OCI-LY7 (cell line): ENCODE measurements around the gene SLC27A5. TPM values are rescaled to one million over a fixed set of nuclear protein-coding genes. Genes with fewer than 3 reads are reported as not detected.
A peak's percentile ranks its signal among the peaks of the same experiment; 100 is the strongest.
"Not testable (repeated sequence)": the region's sequence is repeated elsewhere in the genome, so short reads cannot be mapped to it uniquely, and the experiment has no call there.

ENCODE experiments used
- BruUV-seq: library from RNA; stranded (reverse); fragments of 400-500 nt; replicated peaks from 2 replicates; lab custom pipeline; 2021; lab: Mats Ljungman, UMichigan
- CTCF ChIA-PET: fragments of 300-600 bp; sonication (Branson Sonifier 250); formaldehyde crosslinking; loops from one replicate; lab custom pipeline; 2022; ENCODE audit warnings: antibody characterized with exemption; ENCODE audit not compliant: unreplicated experiment; lab: Charles Lee
- POLR2A ChIA-PET: fragments of 300-600 bp; sonication (Branson Sonifier 250); formaldehyde crosslinking; loops from one replicate; lab custom pipeline; 2022; ENCODE audit warnings: antibody characterized with exemption; lab: Charles Lee
- DNase-seq: peaks from one replicate; pipeline ENCODE4 v3.0.0-alpha.2; 2015; ENCODE audit warnings: low spot score
- H2AFZ ChIP-seq: fragments of 200-600 bp; sonication (generic), shearing (Covaris generic); 2 replicates; pipeline ENCODE4 v1.6.1; 2014; ENCODE audit warnings: mild to moderate bottlenecking, antibody characterized with exemption, low read length, moderate library complexity
- H3K27ac ChIP-seq: fragments of 200-600 bp; sonication (generic); 2 replicates; pipeline ENCODE4 v1.5.1; 2014; ENCODE audit warnings: mixed run types, low read depth, mild to moderate bottlenecking, moderate library complexity, low read length, inconsistent platforms; ENCODE audit not compliant: poor library complexity, severe bottlenecking
- H3K36me3 ChIP-seq: fragments of 200-600 bp; sonication (generic); 2 replicates; pipeline ENCODE4 v1.6.1; 2014; ENCODE audit warnings: mild to moderate bottlenecking, antibody characterized with exemption, low read length, moderate library complexity, mixed read lengths; ENCODE audit not compliant: insufficient read depth
- H3K4me1 ChIP-seq: fragments of 200-600 bp; sonication (generic); 2 replicates; pipeline ENCODE4 v1.5.1; 2014; ENCODE audit warnings: mild to moderate bottlenecking, low read length; ENCODE audit not compliant: insufficient read depth, poor library complexity, severe bottlenecking
- H3K4me2 ChIP-seq: fragments of 200-600 bp; sonication (generic); 2 replicates; pipeline ENCODE4 v1.6.1; 2014; ENCODE audit warnings: mild to moderate bottlenecking, low read length
- H3K4me3 ChIP-seq: fragments of 200-600 bp; sonication (generic); 2 replicates; pipeline ENCODE4 v1.5.1; 2014; ENCODE audit warnings: mild to moderate bottlenecking, low read depth, low read length; ENCODE audit not compliant: poor library complexity, severe bottlenecking
- H3K79me2 ChIP-seq: fragments of 200-600 bp; sonication (generic); 2 replicates; pipeline ENCODE4 v1.6.1; 2016; ENCODE audit warnings: low read depth, mild to moderate bottlenecking, low read length, moderate library complexity, mixed read lengths; ENCODE audit not compliant: insufficient read depth
- H3K9me2 ChIP-seq: fragments of 200-600 bp; sonication (generic); 2 replicates; pipeline ENCODE4 v1.6.1; 2016; ENCODE audit warnings: mild to moderate bottlenecking, low read length, mixed read lengths; ENCODE audit not compliant: insufficient read depth
- H3K9me3 ChIP-seq: fragments of 200-600 bp; sonication (generic); 2 replicates; pipeline ENCODE4 v1.6.1; 2014; ENCODE audit warnings: mild to moderate bottlenecking, mixed run types, low read length, mixed read lengths
- H4K20me1 ChIP-seq: fragments of 200-600 bp; sonication (generic); 2 replicates; pipeline ENCODE4 v1.6.1; 2014; ENCODE audit warnings: mild to moderate bottlenecking, antibody characterized with exemption, low read length, moderate library complexity, mixed read lengths; ENCODE audit not compliant: insufficient read depth
- EZH2phosphoT487 ChIP-seq: fragments of 200-600 bp; sonication (generic); IDR thresholded peaks from 2 replicates; pipeline ENCODE4 v1.6.1; 2018; ENCODE audit warnings: low read depth, borderline replicate concordance, mild to moderate bottlenecking, mixed run types, antibody characterized with exemption, low read length, moderate library complexity, mixed read lengths
- intact Hi-C: fragments of 100-400 bp; cut with micrococcal nuclease; formaldehyde crosslinking; loops from one replicate; pipeline ENCODE4 v1.10.0; 2022; ENCODE audit not compliant: unreplicated experiment
- total RNA-seq, 2 experiments: library from RNA; depleted of rRNA in 1 of 2; stranded (reverse); fragments of >200 nt in 1 of 2; shearing (Covaris generic) in 1 of 2; gene quantifications; 2 replicates each; pipeline ENCODE4 v1.2.3, GENCODE V29; 2014 to 2022
- TF ChIP-seq, protein P1 (sequence below): fragments of 200-600 bp; sonication (generic); conservative IDR thresholded peaks from 2 replicates; pipeline ENCODE4 v1.5.1; 2014; ENCODE audit warnings: mild to moderate bottlenecking, antibody characterized with exemption, low read length, moderate library complexity, mixed read lengths

The SLC27A5 gene
- total RNA-seq, 2 experiments from 2014 or later = 28.0 to 29.8 TPM

DNA sequence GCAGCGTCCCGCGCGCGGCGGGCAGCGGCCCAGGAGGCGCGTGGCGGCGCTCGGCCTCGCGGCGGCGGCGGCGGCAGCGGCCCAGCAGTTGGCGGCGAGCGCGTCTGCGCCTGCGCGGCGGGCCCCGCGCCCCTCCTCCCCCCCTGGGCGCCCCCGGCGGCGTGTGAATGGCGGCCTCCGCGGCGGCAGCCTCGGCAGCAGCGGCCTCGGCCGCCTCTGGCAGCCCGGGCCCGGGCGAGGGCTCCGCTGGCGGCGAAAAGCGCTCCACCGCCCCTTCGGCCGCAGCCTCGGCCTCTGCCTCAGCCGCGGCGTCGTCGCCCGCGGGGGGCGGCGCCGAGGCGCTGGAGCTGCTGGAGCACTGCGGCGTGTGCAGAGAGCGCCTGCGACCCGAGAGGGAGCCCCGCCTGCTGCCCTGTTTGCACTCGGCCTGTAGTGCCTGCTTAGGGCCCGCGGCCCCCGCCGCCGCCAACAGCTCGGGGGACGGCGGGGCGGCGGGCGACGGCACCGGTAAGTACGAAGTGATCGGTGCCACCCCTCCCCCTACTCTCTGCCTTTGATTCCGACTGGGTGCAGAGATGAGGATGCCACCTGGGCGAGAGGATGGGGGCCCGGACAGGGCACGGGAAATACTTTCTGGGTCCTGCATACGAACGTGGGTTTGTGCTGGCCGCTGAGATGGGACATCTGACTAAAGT, 32.9 kb upstream of the SLC27A5 start:
- Histone ChIP-seq H3K4me1 (peaks cover 20% of the 10 kb centered on the region), H3K4me2 (peak overlapping the region; percentile 98), H2AFZ (no peak overlapping the region), H3K36me3 (peaks cover 50% of the 10 kb centered on the region), H3K79me2 (peaks cover 38% of the 10 kb centered on the region), H4K20me1 (peaks cover 33% of the 10 kb centered on the region), H3K4me3 (peak overlapping the region; percentile 94), H3K9me3 (no peaks in the 10 kb centered on the region), H3K9me2 (no peaks in the 10 kb centered on the region), H3K27ac (peak overlapping the region; percentile 87)
- intact Hi-C loops = loop anchor here (1.0 kb wide), 4 partner anchors 11 to 29 kb away; partner anchors contain the start of genes CHMP2A, MZF1 and ZBTB45
- BruUV-seq = no TSS peak
- ChIA-PET POLR2A (interaction anchor here (1.0 to 1.7 kb wide), 5 partner anchors 8 to 24 kb away, joined by 4 to 14 read pairs (median 8); partner anchors contain the start of genes CHMP2A and ZBTB45), CTCF (interaction anchor here (0.8 kb wide), 1 partner anchor 10 kb away, joined by 4 read pairs; the partner anchor contains the start of gene CHMP2A)
- DNase-seq = peak; percentile 78
- TF ChIP-seq, protein P1, sequence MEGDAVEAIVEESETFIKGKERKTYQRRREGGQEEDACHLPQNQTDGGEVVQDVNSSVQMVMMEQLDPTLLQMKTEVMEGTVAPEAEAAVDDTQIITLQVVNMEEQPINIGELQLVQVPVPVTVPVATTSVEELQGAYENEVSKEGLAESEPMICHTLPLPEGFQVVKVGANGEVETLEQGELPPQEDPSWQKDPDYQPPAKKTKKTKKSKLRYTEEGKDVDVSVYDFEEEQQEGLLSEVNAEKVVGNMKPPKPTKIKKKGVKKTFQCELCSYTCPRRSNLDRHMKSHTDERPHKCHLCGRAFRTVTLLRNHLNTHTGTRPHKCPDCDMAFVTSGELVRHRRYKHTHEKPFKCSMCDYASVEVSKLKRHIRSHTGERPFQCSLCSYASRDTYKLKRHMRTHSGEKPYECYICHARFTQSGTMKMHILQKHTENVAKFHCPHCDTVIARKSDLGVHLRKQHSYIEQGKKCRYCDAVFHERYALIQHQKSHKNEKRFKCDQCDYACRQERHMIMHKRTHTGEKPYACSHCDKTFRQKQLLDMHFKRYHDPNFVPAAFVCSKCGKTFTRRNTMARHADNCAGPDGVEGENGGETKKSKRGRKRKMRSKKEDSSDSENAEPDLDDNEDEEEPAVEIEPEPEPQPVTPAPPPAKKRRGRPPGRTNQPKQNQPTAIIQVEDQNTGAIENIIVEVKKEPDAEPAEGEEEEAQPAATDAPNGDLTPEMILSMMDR = no peak
- no peak for TF ChIP-seq EZH2phosphoT487

DNA sequence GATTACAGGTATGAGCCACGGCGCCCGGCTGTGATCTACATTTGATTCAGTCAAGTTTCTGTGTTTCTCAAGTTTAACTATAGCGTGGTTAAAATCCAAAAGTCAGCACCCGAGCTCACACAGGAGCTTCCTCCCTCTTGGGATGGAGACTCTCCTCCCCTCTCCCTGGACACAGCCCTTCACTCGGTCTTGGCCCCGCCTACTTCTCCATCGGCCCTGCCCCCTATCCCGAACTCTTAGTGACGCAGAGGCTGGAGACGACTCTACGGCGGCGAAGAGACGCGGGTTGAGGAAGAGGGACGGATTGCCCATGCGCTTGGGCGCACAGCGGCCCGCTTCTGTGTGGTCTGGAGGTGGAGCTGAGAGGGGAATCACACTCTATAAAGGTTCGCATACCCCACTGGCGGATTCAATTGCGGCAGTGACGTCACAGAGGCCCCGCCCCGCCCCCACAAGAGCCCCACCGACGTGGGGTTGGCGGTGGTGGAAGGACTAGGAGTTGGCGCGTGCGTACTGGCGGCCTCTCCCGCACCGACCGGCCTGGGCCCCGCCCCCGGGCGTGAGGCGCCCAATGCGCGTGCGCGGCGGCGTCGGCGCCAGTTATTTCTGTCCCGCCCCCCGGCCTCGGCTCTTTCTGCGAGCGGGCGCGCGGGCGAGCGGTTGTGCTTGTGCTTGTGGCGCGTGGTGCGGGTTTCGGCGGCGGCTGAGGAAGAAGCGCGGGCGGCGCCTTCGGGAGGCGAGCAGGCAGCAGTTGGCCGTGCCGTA, 32.2 kb upstream of the SLC27A5 start, which contains the start of gene TRIM28:
Gene TRIM28, plus strand, starts transcription at position 239 of the 765 bp plus-strand sequence. CDS start 694 bp downstream, outside the sequence.
- intact Hi-C loops = loop anchor here (1.0 kb wide), 3 partner anchors 15 to 29 kb away; partner anchors contain the start of genes MZF1 and ZBTB45
- BruUV-seq = no TSS peak
- H3K79me2 ChIP-seq = peaks cover 38% of the 10 kb centered on the region
- peaks cover 33% of the 10 kb centered on the region for H4K20me1 ChIP-seq
- TF ChIP-seq, protein P1 = no peak
- no peak for TF ChIP-seq EZH2phosphoT487
- no peaks in the 10 kb centered on the region for H3K9me3 ChIP-seq
- H3K4me3 ChIP-seq = peak within 1 kb of the TSS; percentile 94
- DNase-seq = peak; percentile 98
- H3K36me3 ChIP-seq = peaks cover 43% of the 10 kb centered on the region
- H3K9me2 ChIP-seq = no peaks in the 10 kb centered on the region
- ChIA-PET CTCF (interaction anchor here (1.4 kb wide), 1 partner anchor 24 kb away, joined by 3 read pairs; the partner anchor contains the start of gene ZBTB45), POLR2A (interaction anchor here (1.0 to 1.7 kb wide), 4 partner anchors 9 to 23 kb away, joined by 4 to 14 read pairs (median 8); partner anchors contain the start of genes CHMP2A and ZBTB45)
- peak within 1 kb of the TSS; percentile 98 for H3K4me2 ChIP-seq
- peaks cover 20% of the 10 kb centered on the region for H3K4me1 ChIP-seq
- H3K27ac ChIP-seq = peak within 1 kb of the TSS; percentile 87
- peak within 1 kb of the TSS; percentile 80 for H2AFZ ChIP-seq

GRCh38 chr19:58542641-58543372, 31.0 kb upstream of the SLC27A5 start:
- Histone ChIP-seq H3K4me1 (peaks cover 30% of the 10 kb centered on the region), H3K4me3 (peak overlapping the region; percentile 94), H3K4me2 (peak overlapping the region; percentile 76; the same call in 1 of the 2 replicates), H4K20me1 (peaks cover 28% of the 10 kb centered on the region), H3K79me2 (peaks cover 32% of the 10 kb centered on the region), H3K36me3 (peaks cover 31% of the 10 kb centered on the region)
- POLR2A ChIA-PET = interaction anchor here (1.7 kb wide), 1 partner anchor 10 kb away, joined by 8 read pairs; no protein-coding TSS in a partner anchor
- CTCF ChIA-PET = interaction anchor here (1.4 kb wide), 1 partner anchor 23 kb away, joined by 3 read pairs; the partner anchor contains the start of gene ZBTB45
- H3K9me3 ChIP-seq, H3K27ac ChIP-seq, intact Hi-C loops, BruUV-seq, H2AFZ ChIP-seq, H3K9me2 ChIP-seq, DNase-seq: not testable (repeated sequence)

DNA sequence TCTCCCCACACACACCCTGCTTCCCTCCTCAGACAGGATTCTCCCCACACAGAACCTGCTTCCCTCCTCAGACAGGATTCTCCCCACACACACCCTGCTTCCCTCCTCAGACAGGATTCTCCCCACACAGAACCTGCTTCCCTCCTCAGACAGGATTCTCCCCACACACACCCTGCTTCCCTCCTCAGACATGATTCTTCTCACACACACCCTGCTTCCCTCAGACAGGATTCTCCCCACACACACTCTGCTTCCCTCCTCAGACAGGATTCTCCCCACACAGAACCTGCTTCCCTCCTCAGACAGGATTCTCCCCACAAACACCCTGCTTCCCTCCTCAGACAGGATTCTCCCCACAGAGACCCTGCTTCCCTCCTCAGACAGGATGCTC, 27.4 kb upstream of the SLC27A5 start:
- H2AFZ ChIP-seq, CTCF ChIA-PET, H3K9me2 ChIP-seq, H3K9me3 ChIP-seq, H3K4me3 ChIP-seq, DNase-seq, H3K27ac ChIP-seq, POLR2A ChIA-PET, H3K36me3 ChIP-seq, intact Hi-C loops, H3K4me2 ChIP-seq, H3K79me2 ChIP-seq, H4K20me1 ChIP-seq, BruUV-seq: not testable (repeated sequence)
- peaks cover 15% of the 10 kb centered on the region for H3K4me1 ChIP-seq
